NCI-H774 (cell line): Measurements from ENCODE around the gene CDC42EP1.
A peak's percentile ranks its signal among the peaks of the same experiment; 100 is the strongest.
"Not testable (repeated sequence)": the region's sequence is repeated elsewhere in the genome, so short reads cannot be mapped to it uniquely, and the experiment has no call there.

ENCODE experiments used
- DNase-seq: peaks from one replicate; lab custom pipeline; 2025; lab: John Stamatoyannopoulos, UW

CDC42EP1 gene

DNA sequence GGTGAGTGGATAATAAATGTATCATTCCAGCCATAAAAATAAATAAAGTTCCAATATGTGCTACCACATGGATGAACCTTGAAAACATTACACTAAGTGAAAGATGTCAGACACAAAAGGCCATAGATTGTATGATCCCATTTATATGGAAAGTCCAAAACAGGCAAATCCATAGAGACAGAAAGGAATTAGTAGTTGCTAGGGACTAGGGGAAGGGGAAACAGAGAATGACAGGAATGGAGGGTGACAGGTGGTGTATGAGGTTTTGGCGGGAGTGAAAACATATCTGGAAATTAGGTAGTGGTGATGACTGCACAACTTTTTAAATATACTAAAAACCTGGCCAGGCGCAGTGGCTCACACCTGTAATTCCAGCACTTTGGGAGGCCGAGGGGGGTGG is 25.8 kb upstream of the CDC42EP1 start:
- DNase-seq, result no peak

DNA sequence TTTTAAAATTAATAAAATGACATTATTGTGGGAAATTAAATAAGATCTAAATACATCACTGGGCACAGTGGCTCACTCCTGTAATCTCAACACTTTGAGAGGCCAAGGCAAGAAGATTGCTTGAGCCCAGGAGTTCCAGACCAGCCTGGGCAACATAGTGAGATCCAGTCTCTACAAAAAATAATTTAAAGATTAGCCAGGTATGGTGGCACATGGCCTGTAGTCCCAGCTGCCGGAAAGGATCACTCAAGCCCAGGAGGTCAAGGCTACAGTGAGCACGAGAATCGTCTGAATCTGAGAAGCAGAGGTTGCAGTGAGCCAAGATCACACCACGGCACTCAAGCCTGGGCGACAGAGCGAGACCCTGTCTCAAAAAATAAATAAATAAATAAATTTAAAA is 25.1 kb upstream of the CDC42EP1 start:
- DNase-seq, result no peak

DNA sequence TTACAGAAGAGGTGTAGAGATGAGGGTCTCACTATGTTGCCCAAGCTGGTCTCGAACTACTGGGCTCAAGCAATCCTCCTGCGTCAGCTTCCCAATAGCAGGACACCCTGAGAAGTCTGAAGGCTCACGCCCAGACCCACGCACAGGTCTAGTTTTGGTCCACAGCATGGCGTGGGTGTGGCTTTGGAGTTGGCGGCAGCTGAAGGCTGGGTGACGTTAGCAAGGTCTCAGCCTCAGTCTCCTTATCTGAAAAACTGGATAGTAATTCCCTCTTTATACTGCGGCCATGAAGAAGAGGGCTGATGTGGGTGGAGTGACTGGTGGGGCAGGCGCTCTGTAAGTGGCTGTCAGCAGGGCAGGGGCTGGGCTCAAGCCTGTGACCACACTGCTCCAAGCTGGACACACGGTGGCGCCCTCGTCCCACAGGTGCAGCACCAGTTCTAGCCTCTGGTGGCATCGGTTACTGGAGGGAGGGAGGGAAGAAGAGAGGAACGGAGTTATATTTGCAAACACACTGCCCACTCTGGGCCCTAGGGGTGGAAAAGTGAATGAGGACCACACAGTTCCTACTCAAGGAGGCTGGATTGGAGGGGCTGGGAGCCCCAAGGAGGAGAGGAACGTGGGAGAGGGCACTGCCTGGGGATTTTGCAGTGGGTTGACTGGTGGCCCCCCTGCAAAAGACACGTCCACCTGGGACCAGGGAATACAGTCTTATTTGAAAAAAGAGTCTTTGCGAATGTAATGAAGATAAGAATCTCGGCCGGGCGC is 21.5 kb upstream of the CDC42EP1 start:
- peak; percentile 50 for DNase-seq

GRCh38 chr22:37539790-37540189 is 20.5 kb upstream of the CDC42EP1 start:
- DNase-seq, result not testable (repeated sequence)

GRCh38 chr22:37542416-37542815 is 17.9 kb upstream of the CDC42EP1 start:
- not testable (repeated sequence) for DNase-seq

- DNase-seq, result no peak
These were observed 17.3 kb upstream of the CDC42EP1 start for GRCh38 chr22:37542959-37543358.

GRCh38 chr22:37544955-37545702 is 15.2 kb upstream of the CDC42EP1 start:
- DNase-seq, result no peak

- no peak for DNase-seq
These were observed 14.4 kb upstream of the CDC42EP1 start for GRCh38 chr22:37545703-37546436.

GRCh38 chr22:37546437-37547250 is 13.6 kb upstream of the CDC42EP1 start:
- DNase-seq, result no peak

DNA sequence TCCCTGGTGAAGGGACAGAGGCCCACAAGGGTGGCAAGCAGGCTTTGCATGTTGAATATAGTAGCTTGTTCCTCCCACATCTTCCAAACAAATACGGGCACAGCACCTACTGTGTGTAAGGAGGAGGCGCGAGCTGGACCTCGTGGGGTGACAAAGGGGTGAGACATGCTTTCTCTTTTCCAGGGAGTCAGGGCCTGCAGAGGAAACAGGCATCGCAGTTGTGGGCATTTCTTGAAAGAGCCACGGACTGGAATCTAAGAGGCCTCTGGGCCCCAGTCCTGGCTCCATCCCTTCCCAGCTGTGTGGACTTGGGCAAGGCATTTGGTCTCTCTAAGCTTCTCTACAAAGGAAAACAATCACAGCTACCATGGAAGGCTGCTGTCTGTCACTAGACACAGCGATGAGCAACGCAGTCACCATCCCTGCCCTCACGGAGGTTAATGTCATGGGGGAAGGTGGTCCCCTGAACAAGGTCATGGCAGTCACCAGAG is 13.0 kb upstream of the CDC42EP1 start:
- DNase-seq, result no peak

- no peak for DNase-seq
These were observed 10.6 kb upstream of the CDC42EP1 start for GRCh38 chr22:37549704-37550059.

DNA sequence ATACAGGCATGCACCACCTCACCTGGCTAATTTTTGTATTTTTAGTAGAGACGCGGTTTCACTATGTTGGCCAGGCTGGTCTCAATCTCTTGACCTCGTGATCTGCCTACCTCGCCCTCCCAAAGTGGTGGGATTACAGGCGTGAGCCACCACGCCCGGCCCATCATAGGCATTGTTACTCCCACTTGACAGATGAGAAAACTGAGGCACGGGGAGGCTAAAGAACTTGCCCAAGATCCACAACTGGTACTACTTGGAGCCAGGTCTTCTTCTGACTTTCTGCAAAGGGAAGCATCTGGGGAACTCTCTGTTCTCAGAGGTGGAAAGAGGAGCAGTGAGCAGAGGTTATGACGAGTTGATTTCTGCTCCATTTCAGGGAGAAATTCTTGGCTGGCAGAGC is 9.4 kb upstream of the CDC42EP1 start:
- not testable (repeated sequence) for DNase-seq

- DNase-seq, result no peak
These were observed 8.3 kb upstream of the CDC42EP1 start for GRCh38 chr22:37551981-37552380.

DNA sequence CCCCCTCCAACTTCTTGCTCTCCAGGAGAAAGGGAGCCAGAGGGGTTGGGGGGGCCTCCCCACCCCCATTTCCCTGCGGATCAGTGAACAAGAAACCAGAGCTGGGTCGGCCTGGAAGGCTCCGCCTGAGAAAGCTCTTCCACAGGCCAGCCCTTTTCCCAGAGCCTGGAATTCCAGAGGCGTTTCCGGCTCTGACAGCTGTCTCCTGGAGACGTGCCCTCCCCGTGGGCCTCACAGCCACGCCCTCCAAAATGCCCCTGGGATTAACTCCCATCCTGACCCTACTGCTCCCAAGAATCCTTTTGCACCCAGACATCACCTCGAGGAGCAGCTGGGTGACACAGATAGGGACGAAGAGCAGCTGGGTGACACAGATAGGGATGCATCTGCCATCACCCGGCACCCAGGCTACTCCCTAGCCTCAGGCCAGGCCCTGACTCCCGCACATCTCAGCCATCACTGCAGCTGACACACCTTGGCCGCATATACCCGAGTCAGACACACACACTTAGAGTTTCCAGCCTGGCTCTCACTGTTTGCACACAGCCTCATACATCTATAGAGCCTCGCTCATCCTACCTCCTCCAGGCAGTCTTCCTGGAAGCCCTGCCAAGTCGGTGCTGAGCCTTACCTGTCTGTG is 7.6 kb upstream of the CDC42EP1 start:
- no peak for DNase-seq

- no peak for DNase-seq
These were observed 6.6 kb upstream of the CDC42EP1 start for GRCh38 chr22:37553725-37554124.

DNA sequence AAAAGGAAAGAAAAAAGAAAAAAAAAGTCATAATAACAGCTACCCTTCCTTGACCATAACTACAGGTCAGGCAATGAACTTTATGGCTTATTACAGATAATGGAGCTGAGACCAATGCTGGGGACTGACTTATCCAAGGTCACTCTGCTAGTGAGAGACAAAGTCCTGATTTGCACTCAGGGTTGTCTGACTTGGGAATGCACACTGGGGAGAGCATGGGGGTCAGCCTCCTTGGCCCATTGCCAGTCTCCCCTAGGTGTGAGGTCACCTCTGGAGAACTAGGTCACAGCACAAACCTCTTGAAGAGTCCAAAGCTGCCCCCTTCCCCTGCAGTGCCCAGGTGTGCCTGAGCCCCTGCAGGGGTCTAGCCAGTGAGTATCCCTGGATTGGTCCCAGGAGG is 5.3 kb upstream of the CDC42EP1 start:
- no peak for DNase-seq

- DNase-seq, result no peak
These were observed 3.6 kb upstream of the CDC42EP1 start for GRCh38 chr22:37556710-37557109.

- DNase-seq, result no peak
These were observed 2.8 kb upstream of the CDC42EP1 start for GRCh38 chr22:37557321-37558001.

DNA sequence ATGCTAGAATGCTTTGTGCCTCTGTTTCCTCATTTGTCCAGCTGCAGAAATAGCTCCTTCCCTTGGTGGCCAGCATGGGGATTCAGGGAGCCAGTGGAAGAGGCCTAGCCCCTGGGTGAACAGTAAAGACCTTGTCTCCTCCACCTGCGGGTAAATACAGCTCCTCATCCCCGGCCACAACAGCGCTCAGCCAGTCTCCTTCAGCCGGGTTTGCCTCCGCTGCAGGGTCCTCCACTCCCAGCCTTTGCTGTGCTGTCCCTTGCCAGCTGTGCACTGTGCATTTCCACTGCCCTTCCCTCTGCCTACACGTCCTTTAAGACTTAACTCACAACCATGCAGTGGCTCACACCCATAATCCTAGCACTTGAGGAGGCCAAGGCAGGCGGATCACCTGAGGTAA is 1.5 kb upstream of the CDC42EP1 start:
- no peak for DNase-seq

GRCh38 chr22:37559521-37559900 is 769 bp upstream of the CDC42EP1 start:
- no peak for DNase-seq
